Fibroblast of mammary gland (primary cell): Measurements from ENCODE around the gene FCGR3A.
"Not testable (repeated sequence)": the region's sequence is repeated elsewhere in the genome, so short reads cannot be mapped to it uniquely, and the experiment has no call there.

Experiments
- DNase-seq: peaks from one replicate; pipeline ENCODE4 v3.0.0-alpha.2; 2010; ENCODE audit warnings: low read depth
- H3K4me3 ChIP-seq: 2 replicates; pipeline ENCODE4 v1.5.1; 2011; ENCODE audit warnings: low read depth, mild to moderate bottlenecking, low read length, moderate library complexity; ENCODE audit not compliant: control insufficient read depth

Gene FCGR3A

GRCh38 chr1:161562441-161562840, 12.8 kb upstream of the FCGR3A start:
- not testable (repeated sequence) for H3K4me3 ChIP-seq, DNase-seq

DNA sequence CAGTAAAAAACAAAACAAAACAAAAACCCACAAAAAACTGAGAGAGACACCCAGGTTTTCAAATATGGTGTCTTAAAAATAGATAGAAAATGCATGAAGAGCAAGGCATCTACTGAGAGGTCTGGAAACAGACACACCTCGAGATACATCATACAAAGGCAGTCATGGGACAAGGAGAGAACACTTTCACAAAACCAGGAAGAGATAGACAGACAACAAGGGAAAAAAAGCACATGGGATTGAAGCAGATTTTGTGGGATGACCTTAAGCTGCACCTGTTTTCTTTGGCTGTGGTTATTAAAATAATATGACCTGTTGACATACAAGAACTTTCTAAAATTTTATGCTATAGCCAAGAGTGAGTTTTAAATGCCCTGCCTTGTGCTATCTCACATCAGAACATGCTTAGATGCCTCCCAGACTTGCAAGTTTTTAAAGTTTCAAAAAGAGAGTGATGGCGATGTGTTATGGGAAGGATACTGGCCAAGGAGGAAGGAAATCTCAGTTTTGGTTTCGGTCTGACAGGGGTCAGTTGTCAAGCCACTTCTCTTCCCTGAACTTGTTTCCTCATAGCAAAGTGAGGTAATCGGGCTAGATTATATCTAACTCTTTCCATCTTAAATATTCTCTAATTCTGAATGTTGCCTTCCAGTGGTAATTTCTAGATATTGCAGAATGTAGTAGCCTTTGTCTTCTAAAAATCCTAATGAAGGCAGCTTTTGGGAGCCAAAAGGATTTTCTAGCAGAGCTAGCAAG, 11.5 kb upstream of the FCGR3A start:
- not testable (repeated sequence) for H3K4me3 ChIP-seq
- DNase-seq = peak; percentile 36

- H3K4me3 ChIP-seq, DNase-seq: not testable (repeated sequence)
Observed at GRCh38 chr1:161557506-161558450, 8.2 kb upstream of the FCGR3A start.

GRCh38 chr1:161556990-161557389, 7.4 kb upstream of the FCGR3A start:
- not testable (repeated sequence) for DNase-seq, H3K4me3 ChIP-seq

- not testable (repeated sequence) for DNase-seq, H3K4me3 ChIP-seq
Observed at GRCh38 chr1:161556143-161556542, 6.5 kb upstream of the FCGR3A start.

DNA sequence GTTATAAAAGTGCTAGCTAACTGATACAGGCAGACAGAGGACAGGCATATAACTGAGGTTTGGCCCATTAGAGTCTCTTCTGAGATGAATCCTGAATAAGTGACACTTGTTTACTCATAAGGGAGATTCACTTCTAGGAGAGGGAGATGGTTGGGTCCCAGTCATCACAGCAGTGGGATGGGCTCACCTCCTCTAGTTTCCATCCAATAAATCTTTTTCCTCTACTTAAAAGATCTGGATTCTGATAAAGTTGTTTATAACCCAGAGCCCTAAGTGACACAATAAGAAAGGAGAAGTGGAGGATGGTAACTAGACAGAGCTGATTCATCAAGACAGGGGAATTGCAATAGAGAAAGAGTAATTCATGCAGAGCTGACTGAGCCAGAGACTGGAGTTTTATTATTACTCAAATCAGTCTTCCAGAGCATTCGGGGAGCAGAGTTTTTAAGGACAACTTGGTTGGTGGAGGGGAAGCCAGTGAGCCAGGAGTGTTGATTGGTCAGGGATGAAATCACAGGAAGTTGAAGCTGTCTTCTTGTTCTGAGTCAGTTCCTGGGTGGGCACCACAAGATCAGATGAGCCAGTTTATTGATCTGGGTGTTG, 5.3 kb upstream of the FCGR3A start:
- H3K4me3 ChIP-seq, DNase-seq: not testable (repeated sequence)

DNA sequence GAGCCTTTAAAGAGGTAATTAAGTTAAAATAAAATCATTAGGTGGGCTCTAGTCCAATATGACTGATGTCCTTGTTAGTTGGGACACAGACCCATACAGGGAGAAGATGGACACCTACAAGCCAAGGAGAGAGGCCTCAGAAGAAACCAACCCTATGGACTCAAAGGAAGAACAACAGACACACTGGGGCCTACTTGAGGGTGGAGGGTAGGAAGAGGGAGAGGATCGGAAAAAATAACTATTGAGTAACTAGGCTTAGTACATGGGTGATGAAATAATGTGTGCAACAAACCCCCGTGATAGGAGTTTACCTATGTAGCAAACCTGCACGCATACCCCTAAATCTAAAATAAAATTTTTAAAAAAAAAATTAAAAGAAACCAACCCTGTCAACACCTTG, 4.7 kb upstream of the FCGR3A start:
- not testable (repeated sequence) for H3K4me3 ChIP-seq, DNase-seq

GRCh38 chr1:161553631-161554030, 4.0 kb upstream of the FCGR3A start:
- not testable (repeated sequence) for DNase-seq, H3K4me3 ChIP-seq

DNA sequence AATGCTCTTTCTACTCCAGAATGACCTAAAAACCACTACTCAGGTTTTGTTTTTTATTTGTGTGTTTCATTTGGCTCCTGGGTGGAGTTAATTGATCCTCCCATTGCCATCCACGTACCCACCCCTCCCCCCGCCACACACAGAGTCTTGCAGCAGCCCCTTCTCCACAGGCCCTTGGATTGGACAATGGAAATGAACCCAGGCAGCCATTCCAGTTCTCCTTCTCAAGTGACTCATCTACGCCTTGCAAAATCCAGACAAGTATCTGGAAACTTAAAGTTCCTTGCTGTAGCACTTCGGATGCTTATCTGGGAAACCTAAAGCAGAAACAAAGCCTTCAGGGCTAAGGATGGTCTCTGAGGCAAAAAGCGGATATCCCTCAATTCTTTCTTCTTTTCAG, 1.3 kb upstream of the FCGR3A start:
- not testable (repeated sequence) for H3K4me3 ChIP-seq
- DNase-seq = peak; percentile 2

- H3K4me3 ChIP-seq, DNase-seq: not testable (repeated sequence)
Observed at GRCh38 chr1:161548749-161549406, 740 bp downstream of the FCGR3A start.

DNA sequence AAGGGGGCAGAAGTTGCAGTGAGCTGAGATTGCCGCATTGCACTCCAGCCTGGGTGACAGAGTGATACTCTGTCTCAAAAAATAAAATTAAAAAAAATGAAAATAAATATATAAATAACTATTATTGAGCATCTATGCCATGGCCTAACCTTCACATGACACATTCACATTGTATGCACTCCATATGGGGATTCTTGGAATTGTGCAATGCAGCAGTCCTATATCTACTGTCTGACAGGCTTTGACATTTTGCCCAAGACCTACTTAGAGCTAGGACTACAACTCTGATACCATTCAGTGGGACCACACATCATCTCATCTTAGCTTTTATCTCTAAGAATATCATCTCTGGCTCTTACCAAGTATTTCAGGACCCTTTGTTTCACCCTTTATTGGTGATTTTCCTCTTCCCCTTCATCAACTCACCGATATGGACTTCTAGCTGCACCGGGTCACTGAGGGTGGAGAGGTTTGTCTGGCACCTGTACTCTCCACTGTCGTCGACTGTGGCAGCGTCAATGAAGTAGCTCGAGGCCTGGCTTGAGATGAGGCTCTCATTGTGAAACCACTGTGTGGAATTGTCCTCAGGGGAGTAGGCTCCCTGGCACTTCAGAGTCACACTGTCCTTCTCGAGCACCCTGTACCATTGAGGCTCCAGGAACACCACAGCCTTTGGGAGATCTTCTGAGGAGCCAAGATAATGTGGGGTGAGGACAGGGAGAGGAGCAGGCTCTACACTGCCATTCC, 1.4 kb downstream of the FCGR3A start:
- not testable (repeated sequence) for H3K4me3 ChIP-seq, DNase-seq

GRCh38 chr1:161545005-161545731, 4.5 kb downstream of the FCGR3A start:
- H3K4me3 ChIP-seq, DNase-seq: not testable (repeated sequence)

DNA sequence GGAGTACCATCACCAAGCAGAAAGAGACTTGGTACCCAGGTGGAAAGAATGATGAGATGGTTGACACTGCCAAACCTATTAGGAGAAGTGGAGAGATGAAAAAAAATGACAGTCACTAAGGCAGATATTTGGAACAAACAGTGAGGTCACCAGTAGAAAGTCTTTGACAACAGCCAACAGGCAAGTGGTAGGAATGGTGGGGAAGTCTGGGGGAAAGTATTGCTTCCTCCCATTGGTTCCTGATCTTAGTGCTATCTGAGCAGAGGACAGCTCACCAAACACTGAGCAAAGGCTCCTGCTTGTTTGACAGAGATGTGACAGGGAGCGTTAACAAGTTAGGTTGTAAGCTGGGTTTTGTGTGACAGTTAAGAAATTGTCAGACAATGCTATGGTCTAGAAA, 6.5 kb downstream of the FCGR3A start:
- DNase-seq, H3K4me3 ChIP-seq: not testable (repeated sequence)

DNA sequence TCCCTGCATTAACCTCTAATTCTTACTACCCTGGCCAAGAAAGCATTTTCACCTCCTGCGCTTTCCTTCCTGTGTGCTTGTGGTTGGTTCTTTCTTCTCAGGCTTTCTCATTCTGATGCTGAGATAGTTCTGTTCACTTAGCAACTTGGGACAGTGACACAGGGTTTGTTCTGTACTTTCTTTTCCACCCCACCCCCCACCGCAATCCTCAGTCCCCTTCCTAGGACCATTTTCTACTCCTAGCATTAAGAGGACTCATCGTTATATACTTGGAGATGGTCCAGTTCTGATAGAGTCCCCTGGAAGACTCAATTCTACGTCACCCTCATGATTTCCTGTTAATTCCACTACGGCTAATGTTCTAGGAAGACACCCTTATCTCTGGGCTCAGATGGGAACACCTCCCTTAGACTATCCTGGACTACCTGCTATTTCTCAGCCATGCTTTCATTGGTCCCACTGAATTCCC, 7.5 kb downstream of the FCGR3A start:
- DNase-seq, H3K4me3 ChIP-seq: not testable (repeated sequence)

DNA sequence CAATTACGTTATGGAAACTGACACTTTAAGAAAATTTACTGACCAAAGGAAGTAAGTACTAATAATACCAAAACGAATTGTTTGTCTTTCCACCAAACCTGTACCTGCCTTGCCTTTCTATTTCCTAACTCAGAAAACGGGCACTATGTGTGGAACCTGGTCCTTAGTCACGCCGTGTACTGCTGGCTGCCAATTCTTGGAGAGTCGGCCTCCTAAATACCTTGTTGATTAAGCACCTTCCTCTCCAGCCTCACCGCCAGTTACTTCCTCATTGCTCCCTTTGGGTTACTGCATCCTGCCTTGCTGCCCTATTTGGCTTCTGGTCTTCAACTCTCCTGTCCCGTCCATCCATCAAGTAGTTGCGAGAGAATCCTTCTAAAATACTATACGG, 9.1 kb downstream of the FCGR3A start:
- not testable (repeated sequence) for H3K4me3 ChIP-seq, DNase-seq
